Gastroesophageal sphincter (tissue), 3 donors: ENCODE data around the gene CYB561D1.
A peak's percentile ranks its signal among the peaks of the same experiment; 100 is the strongest.

Source experiments
- POLR2A ChIP-seq, 2 donors: fragments of 450-650 bp; IDR thresholded peaks; one replicate each; pipeline ENCODE4 v1.6.1; 2017; ENCODE audit warnings: antibody characterized with exemption in 2 of 2, mild to moderate bottlenecking in 2 of 2, moderate library complexity in 1 of 2
- TF ChIP-seq, protein P1 (sequence below), 4 experiments: fragments of 200-600 bp in 2 of 4; fragments of 450-650 bp in 2 of 4; sonication (generic) in 1 of 4; IDR thresholded peaks; one replicate each; pipeline ENCODE4 v1.5.1; 2017 to 2019; ENCODE audit warnings: antibody characterized with exemption in 4 of 4, mild to moderate bottlenecking in 2 of 4, moderate library complexity in 2 of 4

DNA sequence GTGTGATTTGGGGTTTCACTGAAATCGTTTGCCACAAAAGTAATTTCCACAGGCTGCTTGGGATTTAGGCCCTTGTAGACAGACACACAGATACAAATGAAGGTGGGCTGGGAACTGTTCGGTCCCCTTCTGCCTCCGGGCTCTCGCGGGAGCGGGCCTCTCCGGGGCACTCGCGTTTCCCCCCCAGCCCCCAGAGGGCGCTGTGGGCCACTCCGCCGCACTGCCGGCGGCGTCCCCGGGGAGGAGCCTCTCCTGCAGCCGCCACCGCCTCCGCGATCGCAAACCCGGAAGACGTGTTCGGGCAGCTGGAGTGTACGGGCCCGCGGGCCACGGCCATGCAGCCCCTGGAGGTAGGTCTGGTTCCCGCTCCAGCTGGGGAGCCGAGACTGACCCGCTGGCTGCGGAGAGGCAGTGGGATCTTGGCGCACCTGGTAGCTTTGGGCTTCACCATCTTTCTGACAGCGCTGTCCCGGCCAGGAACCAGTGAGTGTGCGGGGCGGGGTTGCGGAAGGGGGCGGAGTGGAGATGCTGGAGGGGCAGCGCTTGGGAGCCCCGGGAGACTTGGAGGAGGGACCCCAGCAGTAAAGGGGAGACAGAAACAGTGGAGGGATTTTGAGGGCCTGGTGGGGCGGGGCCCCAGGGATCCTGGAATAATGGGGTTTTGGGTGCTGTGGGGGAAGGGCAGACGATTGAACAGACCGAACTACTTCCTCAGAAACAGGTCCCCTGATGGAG lies at the start of gene CYB561D1:
- peak; percentile 48 to 49 for TF ChIP-seq POLR2A (IDR thresholded peaks at IDR 0.05)
- TF ChIP-seq, protein P1, sequence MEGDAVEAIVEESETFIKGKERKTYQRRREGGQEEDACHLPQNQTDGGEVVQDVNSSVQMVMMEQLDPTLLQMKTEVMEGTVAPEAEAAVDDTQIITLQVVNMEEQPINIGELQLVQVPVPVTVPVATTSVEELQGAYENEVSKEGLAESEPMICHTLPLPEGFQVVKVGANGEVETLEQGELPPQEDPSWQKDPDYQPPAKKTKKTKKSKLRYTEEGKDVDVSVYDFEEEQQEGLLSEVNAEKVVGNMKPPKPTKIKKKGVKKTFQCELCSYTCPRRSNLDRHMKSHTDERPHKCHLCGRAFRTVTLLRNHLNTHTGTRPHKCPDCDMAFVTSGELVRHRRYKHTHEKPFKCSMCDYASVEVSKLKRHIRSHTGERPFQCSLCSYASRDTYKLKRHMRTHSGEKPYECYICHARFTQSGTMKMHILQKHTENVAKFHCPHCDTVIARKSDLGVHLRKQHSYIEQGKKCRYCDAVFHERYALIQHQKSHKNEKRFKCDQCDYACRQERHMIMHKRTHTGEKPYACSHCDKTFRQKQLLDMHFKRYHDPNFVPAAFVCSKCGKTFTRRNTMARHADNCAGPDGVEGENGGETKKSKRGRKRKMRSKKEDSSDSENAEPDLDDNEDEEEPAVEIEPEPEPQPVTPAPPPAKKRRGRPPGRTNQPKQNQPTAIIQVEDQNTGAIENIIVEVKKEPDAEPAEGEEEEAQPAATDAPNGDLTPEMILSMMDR (IDR thresholded peaks at IDR 0.05) = peak in 3 of 4 experiments; percentile 86 to 98 (median 87)
